LNCAP (cell line): ENCODE data around the gene GRAMD1C.

Source experiments
- CTCF ChIP-seq: fragments of 450-650 bp; IDR thresholded peaks from 2 replicates; pipeline ENCODE4 v1.5.1; 2017; ENCODE audit warnings: mild to moderate bottlenecking

Gene GRAMD1C

GRCh38 chr3:113873814-113874526 is 35.4 kb downstream of the GRAMD1C start:
- TF ChIP-seq CTCF: no peak

DNA sequence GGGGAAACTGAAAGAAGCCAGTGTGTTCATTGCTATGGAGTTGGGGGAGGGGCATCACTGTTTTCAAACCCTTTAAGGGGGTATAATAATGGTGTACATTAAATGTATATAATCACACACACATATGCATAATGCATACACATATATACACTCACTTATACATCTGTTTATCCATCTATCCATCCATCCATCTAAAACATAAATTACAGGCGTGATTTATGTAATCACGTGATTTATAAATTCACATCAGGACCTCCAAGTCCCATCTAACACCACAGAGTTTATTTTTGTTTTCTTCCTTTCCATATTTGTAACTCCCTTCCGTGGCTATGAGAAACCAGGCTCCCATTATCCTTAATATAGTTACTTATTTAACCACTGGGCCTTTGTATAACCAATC is 39.8 kb downstream of the GRAMD1C start:
- no peak for TF ChIP-seq CTCF

DNA sequence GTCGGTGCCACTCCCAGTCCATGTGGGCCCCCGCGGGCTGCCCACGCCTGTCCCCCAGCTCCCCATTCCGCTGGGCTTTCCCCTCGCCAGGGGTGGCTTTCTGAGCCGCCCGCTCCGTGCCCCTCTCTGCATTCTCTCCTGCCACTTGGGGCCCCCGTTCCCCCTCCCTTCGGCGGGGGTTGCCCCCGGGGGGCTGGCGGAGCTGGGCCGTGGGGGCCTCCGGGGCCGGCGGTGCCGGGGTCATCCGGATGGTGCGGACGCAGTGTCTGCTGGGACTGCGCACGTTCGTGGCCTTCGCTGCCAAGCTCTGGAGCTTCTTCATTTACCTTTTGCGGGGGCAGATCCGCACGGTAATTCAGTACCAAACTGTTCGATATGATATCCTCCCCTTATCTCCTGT is 46.5 kb downstream of the GRAMD1C start:
- TF ChIP-seq CTCF: no peak

- TF ChIP-seq CTCF: no peak
Observed at GRCh38 chr3:113890256-113890900, 51.8 kb downstream of the GRAMD1C start.

GRCh38 chr3:113894927-113895326 is 56.3 kb downstream of the GRAMD1C start:
- no peak for TF ChIP-seq CTCF

DNA sequence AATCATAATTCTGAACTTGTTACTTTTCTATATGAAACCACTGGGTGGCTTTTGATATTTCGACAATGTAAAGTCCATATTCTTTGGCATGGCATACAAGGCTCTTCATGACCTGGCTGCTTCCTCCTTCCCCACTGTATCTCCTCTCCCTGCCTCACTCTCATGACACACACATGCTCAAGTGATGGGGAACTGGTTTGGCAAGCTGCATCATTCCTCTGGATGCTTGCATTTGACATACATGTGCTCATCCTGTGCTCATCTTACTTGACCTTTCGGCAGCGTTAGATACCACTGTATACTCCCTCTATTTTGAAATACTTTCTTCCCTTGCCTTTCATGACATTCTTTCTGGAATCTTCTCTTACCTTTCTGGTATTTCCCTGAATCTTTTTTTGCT is 57.4 kb downstream of the GRAMD1C start:
- no peak for TF ChIP-seq CTCF

DNA sequence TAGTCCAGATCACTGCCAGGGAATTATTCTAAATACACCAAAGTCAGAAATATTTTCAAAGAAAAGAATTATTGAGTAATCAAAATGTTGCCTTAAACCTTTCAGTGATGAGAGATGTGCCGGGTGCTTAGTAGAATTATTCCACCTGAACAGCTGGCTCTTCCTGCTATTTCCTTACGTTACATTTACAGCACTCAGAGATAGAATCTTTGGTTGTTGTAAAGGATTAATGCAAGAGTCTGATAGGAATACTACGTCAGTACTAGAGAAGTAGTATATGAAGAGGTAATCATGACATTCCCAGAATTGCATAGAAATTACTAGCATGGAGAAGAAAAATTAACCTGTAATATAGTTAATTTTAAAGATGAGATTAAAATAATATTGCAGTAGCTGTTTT is 58.3 kb downstream of the GRAMD1C start:
- TF ChIP-seq CTCF: no peak
